HL-60/S4 treated with phorbol 12-myristate 13-acetate at 8.2 ng/mL for 4 days and 3 days (cell line): Measurements from ENCODE around the gene IMMP1L.
"Not testable (repeated sequence)": the region's sequence is repeated elsewhere in the genome, so short reads cannot be mapped to it uniquely, and the experiment has no call there.

Experiments used
- in situ Hi-C: fragments of 300-500 bp; cut with MboI; formaldehyde crosslinking; loops from 2 replicates; pipeline ENCODE4 v1.15.0; 2022; ENCODE audit warnings: low sequenced_read_pairs

The IMMP1L gene

GRCh38 chr11:31509429-31510345, at the start of gene IMMP1L, which contains the start of gene ELP4:
Gene IMMP1L, minus strand, starts transcription at chr11:31509622. Its CDS starts 46,346 bp downstream, at chr11:31463276.
Gene ELP4, plus strand, starts transcription at chr11:31509767. Its CDS starts 18 bp downstream, at chr11:31509785.
- in situ Hi-C loops: no loop called here

GRCh38 chr11:31558001-31558400, 48.6 kb upstream of the IMMP1L start:
- in situ Hi-C loops: no loop called here

GRCh38 chr11:31555938-31556337, 46.5 kb upstream of the IMMP1L start:
- in situ Hi-C loops: no loop called here

- in situ Hi-C loops: no loop called here
Measured at GRCh38 chr11:31542862-31543261, 33.4 kb upstream of the IMMP1L start.

GRCh38 chr11:31535479-31535878, 26.1 kb upstream of the IMMP1L start:
- in situ Hi-C loops: no loop called here

- in situ Hi-C loops: no loop called here
Measured at GRCh38 chr11:31531293-31531692, 21.9 kb upstream of the IMMP1L start.

- in situ Hi-C loops: no loop called here
Measured at GRCh38 chr11:31529701-31530100, 20.3 kb upstream of the IMMP1L start.

GRCh38 chr11:31529189-31529588, 19.8 kb upstream of the IMMP1L start:
- in situ Hi-C loops: no loop called here

- in situ Hi-C loops: no loop called here
Measured at GRCh38 chr11:31521497-31522150, 12.2 kb upstream of the IMMP1L start.

- in situ Hi-C loops: no loop called here
Measured at GRCh38 chr11:31512117-31512516, 2.7 kb upstream of the IMMP1L start.

- in situ Hi-C loops: no loop called here
Measured at GRCh38 chr11:31509051-31509428, 382 bp downstream of the IMMP1L start.

- in situ Hi-C loops: no loop called here
Measured at GRCh38 chr11:31500560-31500959, 8.9 kb downstream of the IMMP1L start.

GRCh38 chr11:31499576-31500178, 9.7 kb downstream of the IMMP1L start:
- in situ Hi-C loops: no loop called here

- in situ Hi-C loops: not testable (repeated sequence)
Measured at GRCh38 chr11:31493762-31494161, 15.7 kb downstream of the IMMP1L start.

- in situ Hi-C loops: no loop called here
Measured at GRCh38 chr11:31493235-31493634, 16.2 kb downstream of the IMMP1L start.

GRCh38 chr11:31492320-31492913, 17.0 kb downstream of the IMMP1L start:
- in situ Hi-C loops: no loop called here

GRCh38 chr11:31487848-31488247, 21.6 kb downstream of the IMMP1L start:
- in situ Hi-C loops: no loop called here

GRCh38 chr11:31484497-31484896, 24.9 kb downstream of the IMMP1L start:
- in situ Hi-C loops: no loop called here

- in situ Hi-C loops: no loop called here
Measured at GRCh38 chr11:31480930-31481329, 28.5 kb downstream of the IMMP1L start.

GRCh38 chr11:31479066-31479465, 30.4 kb downstream of the IMMP1L start:
- in situ Hi-C loops: no loop called here

GRCh38 chr11:31478223-31478590, 31.2 kb downstream of the IMMP1L start:
- in situ Hi-C loops: no loop called here
